ENCODE measurements around the gene CACNB2.

DNA sequence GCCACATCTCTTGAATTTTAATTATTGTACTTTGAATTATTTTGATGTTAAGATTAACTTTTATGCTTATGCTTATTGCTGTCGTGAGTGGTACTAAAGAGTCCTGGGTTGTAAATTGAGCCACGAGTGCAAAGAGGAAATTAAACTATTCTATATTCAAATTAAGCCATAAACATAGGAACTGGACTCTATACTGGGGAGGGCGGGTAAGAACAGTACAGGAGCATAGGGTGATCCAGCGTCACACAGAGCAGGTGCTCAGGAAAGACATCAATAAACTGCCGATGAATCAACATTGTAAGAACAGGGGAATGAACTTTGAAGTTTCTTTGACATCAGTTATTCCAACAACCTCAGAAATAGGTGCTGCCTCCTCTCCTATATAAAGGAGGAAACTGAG is 219.6 kb downstream of the CACNB2 start:
- TF ChIP-seq, protein P1, sequence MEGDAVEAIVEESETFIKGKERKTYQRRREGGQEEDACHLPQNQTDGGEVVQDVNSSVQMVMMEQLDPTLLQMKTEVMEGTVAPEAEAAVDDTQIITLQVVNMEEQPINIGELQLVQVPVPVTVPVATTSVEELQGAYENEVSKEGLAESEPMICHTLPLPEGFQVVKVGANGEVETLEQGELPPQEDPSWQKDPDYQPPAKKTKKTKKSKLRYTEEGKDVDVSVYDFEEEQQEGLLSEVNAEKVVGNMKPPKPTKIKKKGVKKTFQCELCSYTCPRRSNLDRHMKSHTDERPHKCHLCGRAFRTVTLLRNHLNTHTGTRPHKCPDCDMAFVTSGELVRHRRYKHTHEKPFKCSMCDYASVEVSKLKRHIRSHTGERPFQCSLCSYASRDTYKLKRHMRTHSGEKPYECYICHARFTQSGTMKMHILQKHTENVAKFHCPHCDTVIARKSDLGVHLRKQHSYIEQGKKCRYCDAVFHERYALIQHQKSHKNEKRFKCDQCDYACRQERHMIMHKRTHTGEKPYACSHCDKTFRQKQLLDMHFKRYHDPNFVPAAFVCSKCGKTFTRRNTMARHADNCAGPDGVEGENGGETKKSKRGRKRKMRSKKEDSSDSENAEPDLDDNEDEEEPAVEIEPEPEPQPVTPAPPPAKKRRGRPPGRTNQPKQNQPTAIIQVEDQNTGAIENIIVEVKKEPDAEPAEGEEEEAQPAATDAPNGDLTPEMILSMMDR (IDR thresholded peaks at IDR 0.05; ENCODE audit: extremely low read depth in 1 of 2, insufficient read depth in 1 of 2, low read depth in 1 of 2, low read length in 2 of 2) = no peak
- TF ChIP-seq JUN (IDR thresholded peaks at IDR 0.05; ENCODE audit: borderline replicate concordance, insufficient read depth, insufficient read length, low read depth) (no peak), POLR2A (IDR thresholded peaks at IDR 0.05; ENCODE audit: low read depth, low read length) (no peak), EZH2 (IDR thresholded peaks at IDR 0.05; ENCODE audit: borderline replicate concordance, low read depth, low read length, severe bottlenecking) (no peak), POLR2AphosphoS5 (IDR thresholded peaks at IDR 0.05; ENCODE audit: insufficient read depth, low read depth, low read length) (no peak), MYC (IDR thresholded peaks at IDR 0.05; ENCODE audit: low read depth, low read length) (no peak)

All from endothelial cell of umbilical vein (primary cell).